NOMO-1 (cell line): ENCODE results near the gene DKK3.
A peak's percentile ranks its signal among the peaks of the same experiment; 100 is the strongest.
"Not testable (repeated sequence)": the region's sequence is repeated elsewhere in the genome, so short reads cannot be mapped to it uniquely, and the experiment has no call there.

Experiments
- DNase-seq, 2 experiments: peaks; one replicate each; lab custom pipeline; 2025; ENCODE audit not compliant: unreplicated experiment in 2 of 2; lab: John Stamatoyannopoulos, UW

DKK3 gene

GRCh38 chr11:12007769-12008737, at the start of gene DKK3:
DKK3 (minus strand) TSS chr11:12008626; CDS start chr11:12008582, 44 bp downstream.
- no peak for DNase-seq

GRCh38 chr11:12057299-12057980, 49.0 kb upstream of the DKK3 start:
- no peak for DNase-seq

- DNase-seq, result no peak
Observed at GRCh38 chr11:12056119-12056518, 47.7 kb upstream of the DKK3 start.

- DNase-seq, result no peak
Observed at GRCh38 chr11:12053606-12054361, 45.4 kb upstream of the DKK3 start.

GRCh38 chr11:12052676-12053605, 44.5 kb upstream of the DKK3 start:
- DNase-seq, result no peak

- DNase-seq, result no peak
Observed at GRCh38 chr11:12051287-12051662, 42.8 kb upstream of the DKK3 start.

- no peak for DNase-seq
Observed at GRCh38 chr11:12050470-12051286, 42.3 kb upstream of the DKK3 start.

- DNase-seq, result no peak
Observed at GRCh38 chr11:12048936-12049790, 40.7 kb upstream of the DKK3 start.

- no peak for DNase-seq
Observed at GRCh38 chr11:12046636-12047236, 38.3 kb upstream of the DKK3 start.

- DNase-seq, result peak in 1 of 2 experiments; percentile 36
Observed at GRCh38 chr11:12045914-12046635, 37.6 kb upstream of the DKK3 start.

GRCh38 chr11:12044799-12045198, 36.4 kb upstream of the DKK3 start:
- DNase-seq, result no peak

GRCh38 chr11:12043959-12044791, 35.7 kb upstream of the DKK3 start:
- peak in 1 of 2 experiments; percentile 23 for DNase-seq

GRCh38 chr11:12043221-12043620, 34.8 kb upstream of the DKK3 start:
- no peak for DNase-seq

GRCh38 chr11:12042215-12042676, 33.8 kb upstream of the DKK3 start:
- DNase-seq, result peak; percentile 54 to 90

GRCh38 chr11:12040719-12041118, 32.3 kb upstream of the DKK3 start:
- not testable (repeated sequence) for DNase-seq

- DNase-seq, result no peak
Observed at GRCh38 chr11:12032968-12033367, 24.5 kb upstream of the DKK3 start.
